ENCODE data around the gene ABHD12.

ABHD12 gene

GRCh38 chr20:25288291-25289181 lies 102.1 kb downstream of the ABHD12 start:
- DNase-seq = no peak

- no peak for DNase-seq
Observed at GRCh38 chr20:25287631-25288290, 102.9 kb downstream of the ABHD12 start.

- DNase-seq = no peak
Observed at GRCh38 chr20:25286917-25287316, 103.7 kb downstream of the ABHD12 start.

GRCh38 chr20:25285856-25286798 lies 104.5 kb downstream of the ABHD12 start:
- no peak for DNase-seq

- peak; percentile 27 for DNase-seq
Observed at GRCh38 chr20:25285091-25285647, 105.5 kb downstream of the ABHD12 start.

GRCh38 chr20:25284131-25284601 lies 106.5 kb downstream of the ABHD12 start:
- no peak for DNase-seq

- DNase-seq = no peak
Observed at GRCh38 chr20:25283221-25283951, 107.2 kb downstream of the ABHD12 start.

GRCh38 chr20:25282796-25283195 lies 107.8 kb downstream of the ABHD12 start:
- DNase-seq = no peak

GRCh38 chr20:25282034-25282781 lies 108.4 kb downstream of the ABHD12 start:
- peak; percentile 71 for DNase-seq

GRCh38 chr20:25281541-25281991 lies 109.1 kb downstream of the ABHD12 start:
- DNase-seq = peak; percentile 94

GRCh38 chr20:25280574-25281535 lies 109.8 kb downstream of the ABHD12 start:
- DNase-seq = peak; percentile 36

GRCh38 chr20:25280051-25280573 lies 110.5 kb downstream of the ABHD12 start:
- DNase-seq = peak; percentile 97

- peak; percentile 70 for DNase-seq
Observed at GRCh38 chr20:25279403-25279802, 111.2 kb downstream of the ABHD12 start.

GRCh38 chr20:25278636-25279361 lies 111.8 kb downstream of the ABHD12 start:
- no peak for DNase-seq

- DNase-seq = no peak
Observed at GRCh38 chr20:25277941-25278521, 112.6 kb downstream of the ABHD12 start.

- DNase-seq = no peak
Observed at GRCh38 chr20:25277051-25277801, 113.4 kb downstream of the ABHD12 start.

GRCh38 chr20:25276533-25277050 lies 114.0 kb downstream of the ABHD12 start:
- DNase-seq = no peak
